Peyer's patch (tissue), 4 donors: ENCODE data around the gene DDX21.

Experiments
- POLR2A ChIP-seq, 2 donors: fragments of 450-650 bp; IDR thresholded peaks; one replicate each; pipeline ENCODE4 v1.5.1; 2017; ENCODE audit warnings: antibody characterized with exemption in 2 of 2, mild to moderate bottlenecking in 2 of 2, moderate library complexity in 2 of 2
- TF ChIP-seq, protein P1 (sequence below), 6 experiments: fragments of 450-650 bp in 4 of 6; fragments of 200-600 bp in 2 of 6; sonication (generic) in 1 of 6; IDR thresholded peaks; one replicate each; pipeline ENCODE4 v1.5.1; 2017 to 2019; ENCODE audit warnings: antibody characterized with exemption in 6 of 6, mild to moderate bottlenecking in 3 of 6, moderate library complexity in 1 of 6

DNA sequence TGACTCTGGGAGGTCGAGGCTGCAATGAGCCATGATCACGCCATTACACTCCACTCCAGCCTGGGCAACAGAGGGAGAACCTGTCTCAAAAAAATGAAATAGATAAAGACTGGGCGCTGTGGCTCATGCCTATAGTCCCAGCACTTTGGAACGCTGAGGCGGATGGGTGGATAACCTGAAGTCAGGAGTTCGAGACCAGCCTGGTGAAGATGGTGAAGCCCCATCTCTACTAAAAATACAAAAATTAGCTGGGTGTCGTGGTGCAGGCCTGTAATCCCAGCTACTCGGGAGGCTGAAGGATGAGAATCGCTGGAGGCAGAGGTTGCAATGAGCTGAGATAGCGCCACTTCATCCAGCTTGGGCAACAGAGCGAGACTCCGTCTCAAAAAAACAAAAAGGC lies 1.1 kb upstream of the DDX21 start:
- no peak for TF ChIP-seq POLR2A (IDR thresholded peaks at IDR 0.05)
- TF ChIP-seq, protein P1, sequence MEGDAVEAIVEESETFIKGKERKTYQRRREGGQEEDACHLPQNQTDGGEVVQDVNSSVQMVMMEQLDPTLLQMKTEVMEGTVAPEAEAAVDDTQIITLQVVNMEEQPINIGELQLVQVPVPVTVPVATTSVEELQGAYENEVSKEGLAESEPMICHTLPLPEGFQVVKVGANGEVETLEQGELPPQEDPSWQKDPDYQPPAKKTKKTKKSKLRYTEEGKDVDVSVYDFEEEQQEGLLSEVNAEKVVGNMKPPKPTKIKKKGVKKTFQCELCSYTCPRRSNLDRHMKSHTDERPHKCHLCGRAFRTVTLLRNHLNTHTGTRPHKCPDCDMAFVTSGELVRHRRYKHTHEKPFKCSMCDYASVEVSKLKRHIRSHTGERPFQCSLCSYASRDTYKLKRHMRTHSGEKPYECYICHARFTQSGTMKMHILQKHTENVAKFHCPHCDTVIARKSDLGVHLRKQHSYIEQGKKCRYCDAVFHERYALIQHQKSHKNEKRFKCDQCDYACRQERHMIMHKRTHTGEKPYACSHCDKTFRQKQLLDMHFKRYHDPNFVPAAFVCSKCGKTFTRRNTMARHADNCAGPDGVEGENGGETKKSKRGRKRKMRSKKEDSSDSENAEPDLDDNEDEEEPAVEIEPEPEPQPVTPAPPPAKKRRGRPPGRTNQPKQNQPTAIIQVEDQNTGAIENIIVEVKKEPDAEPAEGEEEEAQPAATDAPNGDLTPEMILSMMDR (IDR thresholded peaks at IDR 0.05): no peak
